ENCODE data around the gene SRPK3. TPM values are rescaled to one million over a fixed set of nuclear protein-coding genes. Genes with fewer than 3 reads are reported as not detected.

The SRPK3 gene
- total RNA-seq, 6 donors from 2014 or later: 0.20 to 0.44 (median 0.23) TPM; not detected in 2

DNA sequence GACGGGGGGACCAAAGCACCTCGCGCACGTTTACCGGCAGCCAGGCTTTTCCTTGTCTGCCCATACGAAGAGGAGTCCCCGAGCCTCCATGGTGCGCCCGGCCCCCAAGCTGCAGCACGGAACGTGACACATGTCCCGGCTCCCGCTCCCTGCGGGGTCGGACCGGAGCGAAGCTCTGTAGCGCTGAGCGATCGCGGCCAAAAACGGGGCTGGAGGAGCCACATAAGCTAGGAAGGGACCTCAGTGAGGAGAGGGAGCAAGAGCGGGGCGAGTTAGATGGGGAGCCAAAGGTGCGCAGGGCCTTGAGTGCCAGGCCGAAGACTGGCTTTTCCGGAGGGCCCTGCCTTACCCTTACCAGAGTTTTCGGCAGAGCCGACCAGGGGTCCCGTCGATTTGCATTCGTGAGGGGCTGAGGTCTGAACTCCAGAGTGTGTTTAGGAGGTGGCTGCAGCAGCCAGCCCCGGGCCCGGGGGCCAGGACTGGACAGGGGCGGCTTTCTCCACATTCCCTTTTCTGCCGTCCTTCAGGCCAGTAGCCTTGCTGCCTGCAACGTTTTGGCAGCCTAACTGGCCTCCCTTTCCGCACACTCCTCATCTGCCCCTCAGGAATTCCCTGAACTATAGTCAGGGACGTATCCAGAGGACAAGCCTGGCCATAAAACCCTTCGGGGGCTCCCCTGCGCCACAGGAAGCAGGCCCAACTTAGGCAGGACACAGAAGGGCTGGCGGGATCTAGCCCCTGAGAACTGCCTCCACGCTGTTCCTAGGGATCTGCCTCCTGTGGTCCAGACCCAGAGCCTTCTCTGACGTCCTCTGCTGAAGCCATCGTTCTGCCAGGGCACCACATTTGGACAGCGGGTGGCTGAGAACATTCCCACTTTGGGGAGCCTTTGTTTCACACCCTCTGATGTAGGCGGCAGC, 14.3 kb downstream of the SRPK3 start:
- 46% methylated on average over 41 of the region's 47 CpGs; no CpG with 5 or more reads in 1 of the 2 donors for WGBS, 2 donors
- Histone ChIP-seq H3K36me3 (peaks cover 0 to 32% (median 12%) of the 10 kb centered on the region in 4 donors), H3K4me1 (peaks cover 9 to 31% (median 19%) of the 10 kb centered on the region in 4 donors), H3K4me3 (peak overlapping the region; percentile 68 to 83 (median 72)), H3K9me3 (peaks cover 0 to 36% (median 0%) of the 10 kb centered on the region in 4 donors), H3K27ac (peak overlapping the region; percentile 91 to 97 (median 92)), H3K27me3 (no peaks in the 10 kb centered on the region)
- TF ChIP-seq EP300 (IDR thresholded peaks at IDR 0.05) (no peak), POLR2AphosphoS5 (IDR thresholded peaks at IDR 0.05) (no peak), POLR2A (IDR thresholded peaks at IDR 0.05) (no peak)
- TF ChIP-seq, protein P1, sequence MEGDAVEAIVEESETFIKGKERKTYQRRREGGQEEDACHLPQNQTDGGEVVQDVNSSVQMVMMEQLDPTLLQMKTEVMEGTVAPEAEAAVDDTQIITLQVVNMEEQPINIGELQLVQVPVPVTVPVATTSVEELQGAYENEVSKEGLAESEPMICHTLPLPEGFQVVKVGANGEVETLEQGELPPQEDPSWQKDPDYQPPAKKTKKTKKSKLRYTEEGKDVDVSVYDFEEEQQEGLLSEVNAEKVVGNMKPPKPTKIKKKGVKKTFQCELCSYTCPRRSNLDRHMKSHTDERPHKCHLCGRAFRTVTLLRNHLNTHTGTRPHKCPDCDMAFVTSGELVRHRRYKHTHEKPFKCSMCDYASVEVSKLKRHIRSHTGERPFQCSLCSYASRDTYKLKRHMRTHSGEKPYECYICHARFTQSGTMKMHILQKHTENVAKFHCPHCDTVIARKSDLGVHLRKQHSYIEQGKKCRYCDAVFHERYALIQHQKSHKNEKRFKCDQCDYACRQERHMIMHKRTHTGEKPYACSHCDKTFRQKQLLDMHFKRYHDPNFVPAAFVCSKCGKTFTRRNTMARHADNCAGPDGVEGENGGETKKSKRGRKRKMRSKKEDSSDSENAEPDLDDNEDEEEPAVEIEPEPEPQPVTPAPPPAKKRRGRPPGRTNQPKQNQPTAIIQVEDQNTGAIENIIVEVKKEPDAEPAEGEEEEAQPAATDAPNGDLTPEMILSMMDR (IDR thresholded peaks at IDR 0.05): no peak
- DNase-seq (peak in 1 of 2 donors; percentile 37), ATAC-seq (ENCODE audit: low FRiP score in 2 of 2) (peak in 1 of 2 donors; percentile 1)

DNA sequence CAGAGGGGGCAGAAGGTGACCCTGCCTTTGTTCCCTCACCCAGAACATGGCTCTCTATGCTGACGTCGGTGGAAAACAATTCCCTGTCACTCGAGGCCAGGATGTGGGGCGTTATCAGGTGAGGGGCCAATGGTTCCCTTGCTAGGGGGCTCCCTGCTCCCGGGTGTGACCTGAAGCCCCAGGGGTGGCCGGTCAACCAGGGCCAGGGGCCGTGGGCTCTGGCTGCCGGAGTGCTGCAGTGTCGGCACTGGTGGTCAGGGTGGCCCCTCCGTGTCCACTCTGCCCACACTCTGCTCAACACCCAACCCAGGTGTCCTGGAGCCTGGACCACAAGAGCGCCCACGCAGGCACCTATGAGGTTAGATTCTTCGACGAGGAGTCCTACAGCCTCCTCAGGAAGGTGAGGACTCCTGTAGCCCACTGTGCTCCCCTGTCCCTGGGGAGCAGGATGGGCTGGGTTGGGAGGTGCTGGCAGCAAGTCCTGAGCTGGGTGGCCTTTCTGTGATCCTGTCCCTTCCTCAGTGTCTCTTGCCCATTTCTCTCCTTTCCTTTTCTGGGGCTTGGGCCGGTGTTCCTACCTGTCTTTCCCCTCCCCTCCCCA, 16.7 kb downstream of the SRPK3 start:
- Histone ChIP-seq H3K4me1 (peaks cover 8 to 23% (median 18%) of the 10 kb centered on the region in 4 donors), H3K27ac (no peak overlapping the region), H3K27me3 (peaks cover 0 to 3% (median 0%) of the 10 kb centered on the region in 4 donors), H3K4me3 (no peak overlapping the region), H3K36me3 (peaks cover 0 to 31% (median 12%) of the 10 kb centered on the region in 4 donors), H3K9me3 (peaks cover 0 to 36% (median 0%) of the 10 kb centered on the region in 4 donors)
- WGBS, 2 donors: 91% methylated on average over 5 to 15 of the region's 15 CpGs
- no peak for TF ChIP-seq EP300 (IDR thresholded peaks at IDR 0.05)
- TF ChIP-seq, protein P1 (IDR thresholded peaks at IDR 0.05): no peak
- TF ChIP-seq POLR2AphosphoS5 (IDR thresholded peaks at IDR 0.05): no peak
- no peak for TF ChIP-seq POLR2A (IDR thresholded peaks at IDR 0.05)
- peak in 1 of 2 donors; percentile 8 for DNase-seq
- ATAC-seq (ENCODE audit: low FRiP score in 2 of 2): no peak

DNA sequence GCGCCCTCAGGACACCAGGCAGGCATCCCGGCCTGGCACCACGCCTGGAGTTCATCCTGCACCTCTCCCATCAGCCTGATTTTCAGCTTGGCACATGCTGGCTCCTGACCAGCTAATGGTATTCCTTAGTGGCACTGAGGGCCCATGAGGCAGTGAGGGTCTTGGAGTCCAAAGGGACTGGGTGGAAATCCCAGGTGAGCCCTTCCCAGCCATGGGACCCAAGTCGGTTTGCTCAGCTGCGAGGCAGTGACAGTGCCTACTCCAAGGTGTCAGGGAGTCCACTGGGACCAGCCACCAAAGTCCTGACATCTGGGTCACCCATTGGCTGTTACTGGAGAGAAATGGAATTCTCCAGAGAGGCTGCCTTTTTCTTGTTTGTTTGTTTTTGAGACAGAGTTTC, 18.5 kb downstream of the SRPK3 start:
- Histone ChIP-seq H3K4me3 (no peak overlapping the region), H3K4me1 (peaks cover 0 to 14% (median 10%) of the 10 kb centered on the region in 4 donors), H3K36me3 (peaks cover 0 to 31% (median 12%) of the 10 kb centered on the region in 4 donors), H3K27me3 (peaks cover 0 to 3% (median 0%) of the 10 kb centered on the region in 4 donors), H3K9me3 (peaks cover 0 to 38% (median 0%) of the 10 kb centered on the region in 4 donors), H3K27ac (no peak overlapping the region)
- WGBS, 2 donors: 89 to 100% methylated on average over 3 of the region's 5 CpGs
- ATAC-seq (ENCODE audit: low FRiP score in 2 of 2) (no peak), DNase-seq (peak in 1 of 2 donors; percentile 9)
- TF ChIP-seq, protein P1 (IDR thresholded peaks at IDR 0.05): no peak
- TF ChIP-seq POLR2A (IDR thresholded peaks at IDR 0.05) (no peak), EP300 (IDR thresholded peaks at IDR 0.05) (no peak), POLR2AphosphoS5 (IDR thresholded peaks at IDR 0.05) (no peak)

DNA sequence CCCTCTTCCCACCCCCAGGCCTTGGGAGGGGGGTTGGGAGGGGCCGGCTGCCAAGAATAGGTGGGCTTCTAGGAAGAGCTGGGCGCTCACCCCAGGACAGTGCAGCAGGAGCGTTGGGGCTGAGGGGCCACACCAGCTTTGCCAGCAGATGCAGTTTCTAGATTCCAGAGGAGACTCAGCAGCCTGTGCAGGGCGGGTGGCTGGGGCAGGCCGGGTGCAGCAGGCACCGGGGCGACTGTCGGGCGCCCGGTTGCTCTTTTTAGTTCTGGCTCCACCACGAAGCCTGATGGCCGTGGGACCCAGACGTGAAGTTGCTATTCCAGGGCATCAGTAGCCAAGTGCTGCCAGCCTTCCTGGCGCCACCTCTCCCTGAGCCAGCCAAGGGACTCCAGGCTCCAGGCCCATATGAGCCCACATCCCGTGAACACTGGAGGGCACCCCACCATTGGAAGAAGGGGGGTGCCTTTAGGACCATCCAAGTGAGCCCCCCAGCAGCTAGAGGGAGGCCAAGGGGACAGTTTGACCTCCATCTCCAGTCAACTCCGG, 19.4 kb downstream of the SRPK3 start:
- peak in 1 of 2 donors; percentile 61 for DNase-seq
- no peak for TF ChIP-seq POLR2AphosphoS5 (IDR thresholded peaks at IDR 0.05)
- no peak for TF ChIP-seq EP300 (IDR thresholded peaks at IDR 0.05)
- TF ChIP-seq POLR2A (IDR thresholded peaks at IDR 0.05): no peak
- no peak for ATAC-seq (ENCODE audit: low FRiP score in 2 of 2)
- Histone ChIP-seq H3K4me3 (no peak overlapping the region), H3K27ac (no peak overlapping the region), H3K4me1 (peaks cover 0 to 11% (median 9%) of the 10 kb centered on the region in 4 donors), H3K36me3 (peaks cover 0 to 31% (median 12%) of the 10 kb centered on the region in 4 donors), H3K27me3 (peaks cover 0 to 3% (median 0%) of the 10 kb centered on the region in 4 donors), H3K9me3 (peaks cover 0 to 32% (median 0%) of the 10 kb centered on the region in 4 donors)
- 75% methylated on average over 13 of the region's 16 CpGs; no CpG with 5 or more reads in 1 of the 2 donors for WGBS, 2 donors

Data from upper lobe of left lung (tissue), 6 donors.